NCI-H128 (cell line): ENCODE results near the gene SAP30BP.

ENCODE experiments used
- DNase-seq: peaks from one replicate; lab custom pipeline; 2025; ENCODE audit not compliant: unreplicated experiment; lab: John Stamatoyannopoulos, UW

SAP30BP gene

GRCh38 chr17:75646638-75646992, 20.5 kb upstream of the SAP30BP start:
- no peak for DNase-seq

GRCh38 chr17:75647061-75647460, 20.1 kb upstream of the SAP30BP start:
- DNase-seq, result no peak

- DNase-seq, result no peak
These were observed 19.2 kb upstream of the SAP30BP start for GRCh38 chr17:75647921-75648320.

- no peak for DNase-seq
These were observed 17.5 kb upstream of the SAP30BP start for GRCh38 chr17:75649687-75650086.

- DNase-seq, result no peak
These were observed 16.3 kb upstream of the SAP30BP start for GRCh38 chr17:75650874-75651273.

- no peak for DNase-seq
These were observed 14.8 kb upstream of the SAP30BP start for GRCh38 chr17:75652341-75652740.

- DNase-seq, result no peak
These were observed 14.1 kb upstream of the SAP30BP start for GRCh38 chr17:75652934-75653549.

- no peak for DNase-seq
These were observed 13.0 kb upstream of the SAP30BP start for GRCh38 chr17:75654176-75654575.

- DNase-seq, result no peak
These were observed 8.9 kb upstream of the SAP30BP start for GRCh38 chr17:75658237-75658636.

GRCh38 chr17:75661531-75661930, 5.6 kb upstream of the SAP30BP start:
- DNase-seq, result no peak

GRCh38 chr17:75662511-75662910, 4.6 kb upstream of the SAP30BP start:
- DNase-seq, result no peak

- DNase-seq, result no peak
These were observed 3.0 kb upstream of the SAP30BP start for GRCh38 chr17:75664099-75664549.

- no peak for DNase-seq
These were observed 1.2 kb upstream of the SAP30BP start for GRCh38 chr17:75665981-75666380.

- DNase-seq, result no peak
These were observed 687 bp downstream of the SAP30BP start for GRCh38 chr17:75667825-75668224.

- no peak for DNase-seq
These were observed 1.4 kb downstream of the SAP30BP start for GRCh38 chr17:75668489-75668888.

- no peak for DNase-seq
These were observed 3.7 kb downstream of the SAP30BP start for GRCh38 chr17:75670868-75671267.

GRCh38 chr17:75672011-75672410, 4.9 kb downstream of the SAP30BP start:
- DNase-seq, result no peak

GRCh38 chr17:75673487-75673886, 6.3 kb downstream of the SAP30BP start:
- no peak for DNase-seq

- no peak for DNase-seq
These were observed 9.3 kb downstream of the SAP30BP start for GRCh38 chr17:75676461-75676860.

- no peak for DNase-seq
These were observed 12.6 kb downstream of the SAP30BP start for GRCh38 chr17:75679706-75680211.

- DNase-seq, result no peak
These were observed 13.3 kb downstream of the SAP30BP start for GRCh38 chr17:75680431-75680830.

GRCh38 chr17:75681289-75681688, 14.2 kb downstream of the SAP30BP start:
- no peak for DNase-seq

- no peak for DNase-seq
These were observed 16.4 kb downstream of the SAP30BP start for GRCh38 chr17:75683583-75683982.
